Activated CD4-positive, alpha-beta T cell treated with anti-CD3 and anti-CD28 coated beads for 24 hours (primary cell): ENCODE results near the gene SLC9A3.

Experiments
- DNase-seq, 2 donors: peaks; one replicate each; pipeline ENCODE4 v3.0.0-alpha.2; 2020; ENCODE audit warnings: low read depth in 2 of 2

The SLC9A3 gene

GRCh38 chr5:444226-444625 is 80.0 kb downstream of the SLC9A3 start:
- DNase-seq = no peak

GRCh38 chr5:443239-444151 is 80.8 kb downstream of the SLC9A3 start:
- no peak for DNase-seq

GRCh38 chr5:442335-443238 is 81.7 kb downstream of the SLC9A3 start, which contains the start of gene EXOC3:
Gene EXOC3, plus strand, starts transcription at chr5:443176. Its CDS starts 3,030 bp downstream, at chr5:446206.
- peak; percentile 57 to 58 for DNase-seq

GRCh38 chr5:441996-442334 is 82.3 kb downstream of the SLC9A3 start:
- DNase-seq = no peak

- DNase-seq = no peak
These were observed 83.6 kb downstream of the SLC9A3 start for GRCh38 chr5:440401-441201.

- DNase-seq = no peak
These were observed 84.6 kb downstream of the SLC9A3 start for GRCh38 chr5:439636-440035.

- no peak for DNase-seq
These were observed 85.1 kb downstream of the SLC9A3 start for GRCh38 chr5:439181-439580.

GRCh38 chr5:438481-438981 is 85.7 kb downstream of the SLC9A3 start:
- DNase-seq = no peak

GRCh38 chr5:437281-437771 is 86.9 kb downstream of the SLC9A3 start:
- DNase-seq = no peak

- DNase-seq = no peak
These were observed 87.6 kb downstream of the SLC9A3 start for GRCh38 chr5:436641-436975.

GRCh38 chr5:435961-436640 is 88.1 kb downstream of the SLC9A3 start:
- no peak for DNase-seq

- DNase-seq = no peak
These were observed 89.0 kb downstream of the SLC9A3 start for GRCh38 chr5:435156-435790.

GRCh38 chr5:434443-435146 is 89.7 kb downstream of the SLC9A3 start:
- no peak for DNase-seq

GRCh38 chr5:433836-434235 is 90.4 kb downstream of the SLC9A3 start:
- no peak for DNase-seq

GRCh38 chr5:432928-433791 is 91.1 kb downstream of the SLC9A3 start:
- no peak for DNase-seq

- no peak for DNase-seq
These were observed 91.9 kb downstream of the SLC9A3 start for GRCh38 chr5:432201-432927.

- DNase-seq = no peak
These were observed 92.6 kb downstream of the SLC9A3 start for GRCh38 chr5:431711-432050.

- DNase-seq = peak in 1 of 2 donors; percentile 35
These were observed 93.1 kb downstream of the SLC9A3 start for GRCh38 chr5:431001-431710.
